ENCODE data around the gene AQP4.

The AQP4 gene, protein sequence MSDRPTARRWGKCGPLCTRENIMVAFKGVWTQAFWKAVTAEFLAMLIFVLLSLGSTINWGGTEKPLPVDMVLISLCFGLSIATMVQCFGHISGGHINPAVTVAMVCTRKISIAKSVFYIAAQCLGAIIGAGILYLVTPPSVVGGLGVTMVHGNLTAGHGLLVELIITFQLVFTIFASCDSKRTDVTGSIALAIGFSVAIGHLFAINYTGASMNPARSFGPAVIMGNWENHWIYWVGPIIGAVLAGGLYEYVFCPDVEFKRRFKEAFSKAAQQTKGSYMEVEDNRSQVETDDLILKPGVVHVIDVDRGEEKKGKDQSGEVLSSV

DNA sequence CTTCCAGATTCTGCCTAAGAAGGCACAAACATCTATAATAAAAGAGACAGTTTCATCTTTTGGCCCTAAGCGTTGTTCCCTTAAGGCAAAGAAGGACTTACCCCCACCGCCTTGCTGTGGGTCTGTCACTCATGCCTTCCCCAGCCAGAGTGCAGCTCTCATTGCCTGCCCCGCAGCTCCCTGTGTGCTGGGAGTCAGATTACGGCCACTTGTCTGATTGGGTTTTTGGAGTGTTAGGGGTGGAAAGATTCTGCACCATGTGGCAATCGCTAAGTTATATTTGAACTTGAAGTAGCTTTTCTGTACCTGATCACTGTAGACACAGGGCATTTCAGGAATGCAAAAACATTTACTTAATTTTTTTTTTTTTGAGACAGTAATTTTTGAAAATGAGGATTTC lies at the start of gene AQP4:
Gene AQP4, minus strand, starts transcription at position 151 of the 400 bp plus-strand sequence. Its CDS starts 18 bp downstream, at position 133.
- DNase-seq, result peak; percentile 42

DNA sequence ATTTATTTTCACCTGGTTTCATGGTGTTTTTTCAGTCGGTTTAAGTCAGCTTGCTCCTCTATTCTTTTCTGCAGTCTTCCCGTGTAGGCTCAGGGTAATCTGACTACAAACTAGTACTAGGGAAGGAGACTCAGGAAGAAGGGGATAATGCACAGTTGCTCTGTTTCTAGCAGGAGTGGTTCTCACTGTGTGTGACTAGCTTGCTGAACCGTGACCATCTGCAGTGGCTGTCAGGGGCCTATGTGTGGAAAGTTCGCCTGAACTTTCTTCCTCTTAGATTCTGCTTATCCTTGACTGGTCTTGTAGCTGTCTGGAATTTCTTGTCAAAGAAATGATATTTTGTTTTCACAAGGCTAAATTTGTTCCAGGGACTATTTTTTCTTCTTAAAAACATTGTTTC lies 46.3 kb upstream of the AQP4 start:
- DNase-seq, result no peak

DNA sequence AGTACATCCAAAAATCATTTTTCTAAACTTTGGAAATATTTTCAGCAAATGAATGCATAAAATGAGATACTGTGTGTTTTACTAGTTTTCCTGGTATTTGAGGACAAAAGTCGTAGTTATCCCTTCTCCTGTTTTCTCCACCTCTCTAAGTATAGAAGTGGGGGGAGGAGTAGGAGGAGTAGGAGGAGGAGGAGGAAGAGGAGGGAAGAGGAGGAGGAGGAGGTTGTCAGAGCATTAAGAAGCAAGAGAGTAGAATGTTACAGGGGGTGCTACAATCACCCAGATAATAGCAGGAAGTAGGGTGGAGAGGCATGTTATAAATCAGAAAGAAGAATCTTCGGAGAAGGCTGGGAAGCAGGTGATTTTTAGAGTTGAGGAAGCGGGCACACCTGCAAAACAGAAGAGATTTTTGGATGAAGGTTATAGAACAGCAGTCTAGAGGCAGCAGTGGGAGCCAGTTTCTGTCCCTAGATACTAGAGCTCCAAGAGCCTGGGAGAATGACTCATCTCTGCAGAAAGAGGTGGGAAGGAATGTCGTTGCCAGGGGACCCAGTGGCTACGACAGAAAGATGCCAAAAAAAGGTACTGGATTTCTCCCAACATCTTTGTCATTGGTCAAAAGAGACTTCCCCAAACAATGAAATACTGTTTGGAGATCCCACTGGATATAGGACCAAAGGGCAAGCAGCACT lies 44.2 kb upstream of the AQP4 start:
- DNase-seq, result no peak

DNA sequence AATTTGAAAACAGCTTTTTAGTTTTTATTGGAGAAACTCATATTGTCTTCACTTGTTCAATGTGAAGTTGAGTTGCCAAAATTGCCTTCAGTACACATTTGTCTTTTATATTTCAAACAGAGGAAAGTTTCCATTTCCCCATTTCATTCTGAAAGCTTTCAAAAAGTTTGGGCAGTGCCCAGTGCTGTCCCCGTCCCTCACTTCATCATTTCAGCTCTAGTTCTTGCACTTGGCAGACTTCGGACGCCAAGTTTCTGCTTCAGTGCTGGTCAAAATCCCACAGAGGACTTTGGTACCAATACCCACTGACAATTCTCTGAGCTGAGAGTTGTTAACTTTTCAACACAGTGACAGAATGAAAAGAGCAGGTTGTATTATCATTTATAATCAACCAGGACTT lies 43.4 kb upstream of the AQP4 start:
- DNase-seq, result no peak

DNA sequence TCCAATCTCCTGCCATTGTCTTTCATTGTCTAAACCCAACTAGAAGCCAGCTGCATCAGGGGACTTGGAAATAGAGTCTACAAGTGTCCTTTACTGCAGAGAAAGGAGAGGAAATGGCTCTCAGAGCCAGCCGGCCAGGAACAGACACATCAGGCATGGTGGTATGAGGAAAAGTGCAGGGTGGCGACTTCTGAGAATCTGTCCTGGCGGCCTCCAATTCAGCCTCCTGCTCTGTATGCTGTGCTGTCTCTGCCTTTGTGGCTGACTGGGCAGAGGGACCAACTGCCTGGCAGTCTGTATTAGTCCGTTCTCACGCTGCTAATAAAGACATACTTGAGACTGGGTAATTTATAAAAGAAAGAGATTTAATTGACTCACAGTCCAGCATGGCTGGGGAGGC lies 36.8 kb upstream of the AQP4 start:
- DNase-seq, result no peak

DNA sequence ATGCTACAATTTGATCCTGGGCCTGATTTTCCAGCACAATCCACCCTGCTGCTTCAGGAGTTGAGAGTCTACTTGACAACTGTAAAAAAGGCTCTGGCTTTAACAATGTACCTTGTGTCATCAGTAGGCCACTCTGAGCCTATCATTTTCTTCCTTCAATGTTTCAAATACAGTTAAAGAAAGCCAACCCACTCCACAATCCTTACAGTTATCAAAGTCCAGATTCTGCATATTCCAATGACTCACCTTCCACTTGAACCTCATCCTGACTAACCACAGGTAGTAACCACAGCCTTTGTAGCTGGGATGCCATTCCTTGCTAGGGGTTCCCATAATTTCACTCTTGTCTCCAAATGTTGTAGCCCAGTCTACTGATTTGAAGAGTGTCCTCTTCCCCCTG lies 35.5 kb upstream of the AQP4 start:
- DNase-seq, result no peak

DNA sequence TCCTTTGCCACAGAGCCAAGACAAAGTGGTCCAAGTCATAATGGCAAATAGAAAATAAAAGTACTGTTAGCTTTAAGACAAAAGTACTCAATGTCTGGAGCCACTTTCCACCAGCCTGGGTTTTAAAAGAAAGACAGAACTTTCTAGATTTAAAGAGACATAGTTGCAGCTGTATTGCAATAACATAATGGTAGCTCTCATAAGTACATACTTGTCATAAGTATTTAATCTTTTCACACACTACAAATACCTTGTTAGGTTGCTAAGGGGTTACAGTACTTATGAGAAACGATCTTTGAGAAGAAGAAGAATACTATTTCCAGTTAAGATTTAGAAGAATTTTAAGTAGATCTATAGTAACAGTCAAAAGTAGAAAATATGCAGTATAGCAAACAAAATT lies 28.9 kb upstream of the AQP4 start:
- no peak for DNase-seq

DNA sequence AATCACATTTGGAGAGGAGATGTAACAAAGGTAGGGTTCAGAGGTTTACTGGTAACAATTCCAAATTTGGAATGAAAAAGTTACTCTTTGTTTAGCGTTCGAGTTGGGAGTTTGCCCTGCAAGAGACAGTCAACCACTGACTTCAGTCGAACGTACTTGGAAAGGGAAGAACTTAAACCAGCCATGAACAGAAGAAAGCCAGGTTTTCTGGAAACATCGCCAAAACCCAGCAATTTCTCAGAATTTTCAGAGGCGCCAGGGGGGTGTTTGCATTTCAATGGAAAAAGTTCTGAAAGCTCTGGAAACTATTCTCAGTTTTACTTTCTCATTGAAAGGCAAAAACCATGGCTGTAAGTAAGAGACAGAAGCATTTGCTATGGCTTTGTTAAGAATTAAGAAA lies 28.5 kb upstream of the AQP4 start:
- DNase-seq, result peak; percentile 64

DNA sequence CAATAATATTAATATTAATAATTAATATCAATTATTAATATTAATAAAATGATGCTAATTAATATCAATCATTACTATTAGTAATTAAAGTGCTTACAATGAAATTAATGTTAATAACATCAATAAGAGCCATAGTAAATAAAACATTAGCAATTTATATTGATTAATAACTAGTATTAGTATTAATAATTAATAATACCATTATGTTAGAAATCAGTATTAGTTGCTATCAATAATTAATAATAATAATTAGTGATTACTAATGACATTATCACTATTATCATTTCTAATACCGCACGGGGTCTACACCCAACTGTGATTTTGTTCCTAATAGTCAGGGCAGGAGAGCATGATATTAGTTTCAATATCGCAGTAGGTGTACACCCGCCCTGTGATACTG lies 22.8 kb upstream of the AQP4 start:
- DNase-seq, result no peak

DNA sequence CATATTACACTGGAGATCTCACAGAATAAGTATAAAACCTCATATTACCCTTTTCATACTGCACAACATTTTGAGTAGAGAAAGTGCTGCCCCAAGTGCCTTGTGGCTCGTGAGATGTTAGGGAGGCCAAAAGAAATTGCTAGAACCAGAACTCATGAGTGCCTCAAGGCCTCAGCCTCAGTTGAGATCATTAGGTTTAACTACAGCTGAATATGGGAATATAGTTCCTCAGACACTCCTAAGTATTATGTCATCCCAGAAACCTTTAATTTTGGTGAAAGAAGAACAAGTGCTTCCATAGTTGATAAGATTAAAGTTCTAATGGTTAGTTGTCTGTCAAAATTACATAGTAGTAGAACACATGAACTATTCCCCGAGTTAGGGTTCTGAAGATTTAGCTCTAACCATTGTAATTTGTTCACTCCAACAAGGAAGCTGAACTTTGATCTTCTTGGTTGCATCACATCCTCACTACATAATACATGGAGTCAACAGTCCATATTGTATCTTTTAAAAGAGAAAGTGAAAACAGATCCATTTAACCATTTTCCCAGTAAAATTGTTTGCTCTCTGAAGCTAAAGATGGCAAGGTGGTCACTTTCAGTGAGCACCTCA lies 9.6 kb upstream of the AQP4 start:
- DNase-seq, result no peak

DNA sequence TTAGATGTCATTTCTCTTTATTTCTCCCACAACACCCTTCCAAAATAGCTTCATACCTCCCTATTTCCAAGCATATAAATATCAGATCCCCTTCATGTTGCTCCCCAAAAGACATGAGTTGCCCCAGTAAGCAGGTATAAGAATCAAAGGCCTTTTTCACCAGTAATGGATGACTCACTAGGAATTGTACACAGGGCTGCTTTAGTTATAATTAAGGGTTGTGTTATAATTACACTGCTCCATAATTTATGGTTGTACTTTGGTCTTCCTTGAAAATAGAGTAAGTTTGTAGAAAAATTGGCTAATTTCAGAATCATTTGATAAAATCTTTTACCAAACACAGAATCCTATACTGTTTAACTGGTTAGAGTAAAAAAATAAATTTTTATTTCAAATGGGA lies 8.8 kb upstream of the AQP4 start:
- DNase-seq, result no peak

DNA sequence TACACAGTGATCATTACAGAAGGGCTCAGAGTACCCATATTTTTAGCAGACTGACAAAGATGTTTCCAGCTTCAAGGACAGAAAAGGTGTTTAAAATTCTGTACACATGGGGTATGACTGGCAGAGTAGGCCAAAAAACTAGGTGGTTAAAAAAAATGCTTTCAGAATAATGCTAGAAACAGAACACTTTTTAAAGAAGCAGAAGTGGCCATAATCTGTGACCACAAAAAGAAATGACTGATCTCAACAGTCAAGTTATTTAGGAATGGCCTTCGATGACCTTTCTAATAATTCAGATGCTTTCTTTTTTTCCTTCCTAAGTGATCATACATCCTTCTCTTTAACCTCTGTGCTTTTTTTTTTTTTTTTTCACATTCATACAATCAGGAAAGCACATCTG lies 4.1 kb upstream of the AQP4 start:
- DNase-seq, result no peak

DNA sequence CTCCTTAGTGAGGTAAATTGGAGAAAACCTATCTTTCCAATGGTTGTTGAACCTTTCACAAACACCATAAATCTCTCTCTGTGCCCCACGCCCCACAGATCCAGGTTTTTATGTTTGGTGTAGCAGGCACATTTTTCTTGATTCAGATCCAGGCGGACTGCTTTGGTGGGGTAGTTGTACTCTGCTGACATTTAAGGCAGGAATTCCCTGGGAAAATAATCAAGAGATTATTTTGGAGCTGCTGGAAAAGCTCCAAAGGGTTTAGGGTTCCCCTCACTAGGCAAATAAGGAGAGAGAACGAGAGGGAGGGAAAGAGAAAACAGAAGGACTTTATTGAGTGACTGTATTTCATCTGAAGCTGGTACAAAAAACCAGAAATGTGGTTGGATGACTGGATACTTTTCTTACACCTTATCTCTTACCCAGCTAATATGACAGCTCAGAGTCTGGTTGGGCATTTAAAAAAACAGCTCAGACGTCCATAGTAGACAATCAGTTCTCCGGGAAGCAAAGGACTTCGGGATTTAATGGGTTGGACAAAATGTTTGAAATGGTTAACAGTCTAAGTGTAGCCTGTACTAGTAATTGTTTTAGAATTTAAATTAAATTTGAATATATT lies 3.6 kb upstream of the AQP4 start:
- DNase-seq, result no peak

DNA sequence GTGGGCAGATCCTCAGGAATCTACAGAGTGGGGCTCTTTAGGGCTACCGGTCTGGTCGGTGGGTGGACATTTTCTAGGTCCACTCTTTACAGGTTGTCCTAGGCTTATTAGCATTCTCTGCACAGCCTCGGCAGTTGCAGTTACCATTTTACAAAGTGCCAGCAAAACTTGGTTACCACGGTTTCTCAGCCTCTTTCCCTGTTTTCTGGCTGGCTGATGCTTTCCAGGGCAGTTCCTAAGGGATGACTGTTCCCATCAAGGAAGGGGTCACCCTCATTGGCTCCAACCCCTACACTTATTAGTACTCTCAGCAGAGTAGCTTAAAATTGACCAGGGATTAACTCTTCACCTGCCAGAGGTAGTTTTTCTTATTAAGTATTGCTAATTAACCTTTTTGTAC lies 2.0 kb upstream of the AQP4 start:
- no peak for DNase-seq

DNA sequence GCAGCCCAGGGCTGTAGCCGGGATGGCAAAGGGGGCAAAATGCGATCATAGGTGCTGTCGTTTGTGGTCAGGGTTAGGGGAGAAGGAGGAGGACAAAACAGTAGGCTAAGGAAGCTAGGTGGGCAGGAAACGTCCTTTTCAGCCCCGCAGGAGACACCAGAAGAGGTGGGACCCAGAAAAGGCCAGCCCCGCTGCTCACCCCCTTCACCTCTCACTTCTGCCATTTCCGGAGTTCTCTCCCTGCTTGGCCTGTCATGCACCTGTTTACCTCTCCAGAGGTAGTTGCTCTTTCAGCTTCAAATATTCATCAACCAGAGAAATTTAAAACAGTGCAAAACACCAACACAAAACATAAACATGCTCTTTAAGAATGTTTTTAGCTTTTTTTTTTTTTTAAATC lies 849 bp downstream of the AQP4 start:
- no peak for DNase-seq

DNA sequence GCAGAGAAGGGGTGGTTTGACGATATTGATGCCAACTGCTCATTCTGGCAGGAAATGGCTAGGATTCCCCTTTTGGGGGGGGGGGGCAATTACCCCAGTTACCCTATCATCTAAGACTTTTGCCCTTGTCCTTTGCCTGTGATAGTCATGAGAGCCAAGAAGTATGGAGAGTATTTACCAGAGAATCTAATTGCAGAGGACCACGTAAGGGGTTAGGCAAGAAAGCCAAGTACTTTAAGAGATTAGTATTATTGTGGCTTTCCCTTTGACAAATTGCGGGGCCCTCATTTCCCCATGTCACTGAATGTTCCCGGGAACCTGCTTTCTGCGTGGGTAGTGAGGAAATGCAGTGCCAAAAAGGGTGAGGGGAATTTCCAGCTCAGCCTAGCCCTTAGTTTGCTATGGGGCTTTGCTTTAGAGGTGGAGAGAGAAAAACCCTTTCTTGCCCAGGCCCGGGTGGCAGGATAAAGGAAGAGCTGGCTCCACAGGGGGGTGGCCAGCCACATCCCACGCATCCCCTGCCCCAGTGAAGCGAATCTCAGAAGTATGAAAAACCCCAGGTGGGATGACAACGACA lies 1.5 kb downstream of the AQP4 start:
- no peak for DNase-seq

DNA sequence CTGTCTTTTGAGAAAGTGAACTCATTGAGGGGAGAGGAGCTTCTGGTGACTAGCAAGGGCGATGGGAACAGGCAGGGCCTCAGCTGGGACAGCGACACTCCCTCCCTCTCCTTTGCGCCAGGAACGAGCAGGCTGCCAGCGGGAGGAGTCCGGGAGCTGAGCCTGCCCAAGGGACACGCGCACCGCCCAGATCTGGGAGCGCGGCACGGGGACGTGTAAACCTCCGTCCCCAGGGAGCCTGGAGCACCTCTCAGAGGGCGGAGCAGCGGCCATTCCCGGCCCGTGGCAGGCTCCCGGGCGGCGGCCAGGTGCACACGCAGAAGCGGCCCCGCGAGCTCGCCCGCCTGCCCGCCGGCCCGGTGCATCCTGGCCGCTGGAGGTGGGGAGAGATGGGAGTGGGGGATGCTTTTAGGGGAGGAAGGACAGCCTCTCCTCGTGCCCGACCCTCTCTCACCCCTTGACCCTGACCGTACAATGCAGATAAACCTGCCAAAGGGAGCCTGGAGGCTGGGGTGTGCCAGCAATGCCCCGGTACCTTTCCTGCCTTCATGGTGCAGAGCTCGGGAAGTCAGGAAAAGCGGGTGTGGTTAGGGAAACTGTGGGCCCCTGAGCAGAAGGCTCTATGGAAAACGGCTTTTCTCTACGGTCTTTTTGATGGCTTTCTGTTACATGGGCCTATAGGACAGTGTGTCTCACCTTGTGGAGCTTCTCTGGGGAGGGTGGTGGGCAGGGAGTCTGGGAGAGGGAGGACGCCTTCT lies 2.2 kb downstream of the AQP4 start:
- peak; percentile 70 for DNase-seq

DNA sequence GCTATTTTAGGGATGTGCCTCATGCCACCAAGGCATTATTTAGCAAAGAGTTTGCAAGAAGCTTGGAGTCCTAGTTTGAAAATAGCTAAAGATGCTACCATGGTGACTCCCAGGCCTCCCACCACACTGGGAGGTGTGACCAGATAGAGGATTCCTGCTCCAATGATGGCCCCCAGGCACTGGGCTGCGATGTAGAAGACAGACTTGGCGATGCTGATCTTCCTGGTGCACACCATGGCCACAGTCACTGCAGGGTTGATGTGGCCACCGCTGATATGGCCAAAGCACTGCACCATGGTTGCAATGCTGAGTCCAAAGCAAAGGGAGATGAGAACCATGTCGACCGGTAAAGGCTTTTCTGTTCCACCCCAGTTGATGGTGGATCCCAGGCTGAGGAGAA lies 3.4 kb downstream of the AQP4 start:
- no peak for DNase-seq

DNA sequence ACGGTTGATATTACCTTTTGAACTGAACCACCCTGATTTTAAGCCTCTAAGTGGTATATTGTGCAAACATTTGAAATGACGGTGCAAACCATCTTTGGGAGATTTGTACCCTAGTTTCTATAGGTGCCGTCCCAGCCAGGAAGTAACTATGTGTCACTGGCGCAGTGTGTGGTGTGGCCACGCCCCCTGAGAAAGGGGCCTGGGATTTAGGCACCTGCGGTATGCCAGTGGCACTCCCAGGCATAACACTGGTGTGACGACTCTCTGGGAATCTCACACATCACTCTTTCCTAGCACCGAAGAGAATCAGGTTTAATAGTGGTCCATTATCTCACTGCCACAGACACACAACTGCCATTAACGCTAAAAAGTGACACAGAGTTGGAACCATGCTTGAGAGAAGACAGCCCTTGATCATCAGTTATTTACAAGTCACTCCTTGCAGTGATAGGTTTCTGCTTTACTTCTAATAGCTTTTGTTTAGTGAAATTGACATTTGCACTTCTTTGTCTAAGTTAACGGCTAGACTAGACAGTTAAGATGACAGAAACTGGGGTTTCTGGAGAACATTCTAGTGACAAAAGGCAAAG lies 11.1 kb downstream of the AQP4 start:
- no peak for DNase-seq

DNA sequence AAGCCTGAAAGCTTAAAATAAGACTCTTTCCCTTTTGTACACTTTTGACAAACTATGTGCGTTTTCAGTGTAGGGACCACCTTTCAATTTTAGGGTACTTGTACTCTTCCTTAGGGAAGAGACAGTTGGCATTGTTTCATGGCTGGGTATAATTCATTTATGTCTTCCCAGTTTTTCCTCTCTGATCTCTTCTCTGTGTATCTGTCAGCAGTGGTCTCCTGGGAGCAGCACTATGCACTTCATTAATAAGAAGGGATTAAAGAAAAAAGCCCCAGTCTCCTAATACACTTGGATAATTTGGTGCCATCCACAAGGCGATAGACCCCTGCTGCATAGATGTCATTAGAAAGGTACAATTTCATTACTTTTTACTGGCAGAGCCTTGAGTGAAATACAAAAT lies 12.1 kb downstream of the AQP4 start:
- DNase-seq, result no peak

DNA sequence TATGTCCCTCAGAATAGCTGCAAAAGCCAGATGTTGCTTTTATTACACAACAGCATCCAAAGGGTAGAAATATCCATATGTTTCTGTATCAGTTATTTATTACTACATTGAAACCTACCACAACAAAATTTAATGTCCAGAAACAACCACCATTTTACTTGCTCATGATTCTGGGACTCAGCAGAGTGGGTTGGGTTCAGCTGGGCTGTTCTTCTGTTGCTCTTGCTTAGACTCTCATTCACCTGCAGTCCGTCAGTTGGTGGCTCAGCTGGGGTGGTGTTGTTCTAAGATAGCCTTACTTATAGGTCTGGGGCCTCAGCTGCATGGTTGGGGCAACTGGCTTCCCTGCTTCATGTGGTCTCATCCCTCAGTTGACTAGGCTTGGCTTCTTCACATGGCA lies 21.7 kb downstream of the AQP4 start:
- no peak for DNase-seq

DNA sequence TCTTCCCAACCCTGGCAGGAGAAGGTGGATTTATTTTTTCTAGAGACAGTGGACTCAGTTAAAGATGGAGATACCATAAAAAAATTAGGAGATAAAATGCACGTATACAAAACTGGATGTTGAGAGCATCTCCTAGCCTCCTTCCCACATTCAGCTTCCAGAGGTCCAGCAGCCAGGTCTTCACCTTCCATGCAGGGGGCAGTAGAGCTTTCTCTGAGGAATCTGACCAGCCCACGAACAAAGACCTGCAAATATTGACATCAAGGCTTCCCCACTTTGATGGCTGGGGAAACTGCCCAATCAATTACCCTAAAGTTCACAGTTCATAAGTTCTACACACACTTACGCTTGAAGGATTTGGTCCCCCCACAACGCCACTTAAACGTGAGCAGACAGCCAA lies 24.5 kb downstream of the AQP4 start:
- no peak for DNase-seq

All from left hindlimb (tissue), 1 donor.